Suprapubic skin (tissue), 4 donors: ENCODE data around the gene KIR3DL3.

Experiments used
- EP300 ChIP-seq: sonication (generic); formaldehyde crosslinking; IDR thresholded peaks from one replicate; pipeline ENCODE4 v1.6.1; 2017; ENCODE audit warnings: antibody characterized with exemption
- POLR2A ChIP-seq, 2 donors: fragments of 450-650 bp; IDR thresholded peaks; one replicate each; pipeline ENCODE4 v1.6.1; 2017; ENCODE audit warnings: antibody characterized with exemption in 2 of 2, mild to moderate bottlenecking in 2 of 2, moderate library complexity in 2 of 2
- POLR2AphosphoS5 ChIP-seq, 3 donors: sonication (generic); formaldehyde crosslinking; IDR thresholded peaks; one replicate each; pipeline ENCODE4 v1.6.1; 2017; ENCODE audit warnings: antibody characterized with exemption in 3 of 3
- TF ChIP-seq, protein P1 (sequence below), 2 donors: fragments of 200-600 bp in 1 of 2; fragments of 450-650 bp in 1 of 2; sonication (generic) in 1 of 2; IDR thresholded peaks; one replicate each; pipeline ENCODE4 v1.5.1; 2016 to 2019; ENCODE audit warnings: antibody characterized with exemption in 2 of 2, mild to moderate bottlenecking in 1 of 2, moderate library complexity in 1 of 2

DNA sequence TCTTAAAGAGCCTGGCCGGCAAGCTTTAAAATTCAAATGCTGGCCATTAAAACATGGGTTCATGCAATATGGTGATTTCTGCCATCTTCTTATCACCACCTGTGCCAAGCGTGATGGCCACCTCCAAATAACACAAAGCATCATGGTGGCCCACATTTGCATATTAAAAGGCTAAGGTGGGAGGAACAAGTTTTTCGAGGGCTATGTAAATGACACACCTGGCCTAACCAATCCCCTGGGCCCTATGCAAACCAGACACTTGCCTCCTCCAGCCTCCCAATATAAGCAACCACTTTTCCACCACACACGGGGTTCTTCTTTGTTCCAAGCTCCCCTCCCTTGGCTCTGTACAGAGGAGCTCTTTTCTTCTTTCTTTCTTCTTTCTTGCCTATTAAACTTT, 47.0 kb upstream of the KIR3DL3 start:
- TF ChIP-seq, protein P1, sequence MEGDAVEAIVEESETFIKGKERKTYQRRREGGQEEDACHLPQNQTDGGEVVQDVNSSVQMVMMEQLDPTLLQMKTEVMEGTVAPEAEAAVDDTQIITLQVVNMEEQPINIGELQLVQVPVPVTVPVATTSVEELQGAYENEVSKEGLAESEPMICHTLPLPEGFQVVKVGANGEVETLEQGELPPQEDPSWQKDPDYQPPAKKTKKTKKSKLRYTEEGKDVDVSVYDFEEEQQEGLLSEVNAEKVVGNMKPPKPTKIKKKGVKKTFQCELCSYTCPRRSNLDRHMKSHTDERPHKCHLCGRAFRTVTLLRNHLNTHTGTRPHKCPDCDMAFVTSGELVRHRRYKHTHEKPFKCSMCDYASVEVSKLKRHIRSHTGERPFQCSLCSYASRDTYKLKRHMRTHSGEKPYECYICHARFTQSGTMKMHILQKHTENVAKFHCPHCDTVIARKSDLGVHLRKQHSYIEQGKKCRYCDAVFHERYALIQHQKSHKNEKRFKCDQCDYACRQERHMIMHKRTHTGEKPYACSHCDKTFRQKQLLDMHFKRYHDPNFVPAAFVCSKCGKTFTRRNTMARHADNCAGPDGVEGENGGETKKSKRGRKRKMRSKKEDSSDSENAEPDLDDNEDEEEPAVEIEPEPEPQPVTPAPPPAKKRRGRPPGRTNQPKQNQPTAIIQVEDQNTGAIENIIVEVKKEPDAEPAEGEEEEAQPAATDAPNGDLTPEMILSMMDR (IDR thresholded peaks at IDR 0.05), result no peak
- TF ChIP-seq POLR2A (IDR thresholded peaks at IDR 0.05) (no peak), POLR2AphosphoS5 (IDR thresholded peaks at IDR 0.05) (no peak), EP300 (no peak)
